K562 (cell line): ENCODE measurements around the gene METAP1D. TPM values are rescaled to one million over a fixed set of nuclear protein-coding genes. Genes with fewer than 3 reads are reported as not detected.

Experiments used
- KDM5B ChIP-seq: fragments of 200-600 bp; sonication (generic); IDR thresholded peaks from 2 replicates; pipeline ENCODE4 v1.6.1; 2012; ENCODE audit warnings: low read depth, mild to moderate bottlenecking, moderate library complexity, low read length, control low read depth, inconsistent platforms; ENCODE audit not compliant: insufficient replicate concordance
- MLLT1 ChIP-seq, 2 experiments: fragments of 450-650 bp; IDR thresholded peaks; 2 replicates each; pipeline ENCODE4 v1.6.1; 2016
- ZNF592 ChIP-seq: fragments of 450-650 bp; IDR thresholded peaks from 2 replicates; pipeline ENCODE4 v1.6.1; 2017; ENCODE audit warnings: antibody characterized with exemption, mild to moderate bottlenecking
- polyA plus RNA-seq, 8 experiments: library from polyadenylated mRNA; depleted of rRNA in 4 of 8; stranded (reverse) in 5 of 8; unstranded in 3 of 8; fragments of >200 nt; fragmentation: Nextera tagmentation in 2 of 8; fragmentation: Illumina TruSeq in 1 of 8; extraction: Ambion mirVana in 2 of 8; extraction: Trizol in 1 of 8; gene quantifications; 2 replicates each; pipeline versions ENCODE4 v1.2.1 to v1.2.3, GENCODE V29; 2011 to 2014; ENCODE audit warnings: inconsistent platforms in 1 of 8, missing spikeins in 1 of 8
- total RNA-seq, 7 experiments: library from RNA; depleted of rRNA in 6 of 7; stranded (reverse); fragments of >200 nt in 6 of 7; fragmentation: Illumina TruSeq in 2 of 7; extraction: Trizol in 2 of 7; gene quantifications; 2 replicates each; pipeline versions ENCODE4 v1.2.1 to v1.2.3, GENCODE V29; 2011 to 2021; ENCODE audit warnings: low replicate concordance in 1 of 7
- TF ChIP-seq, protein P1 (sequence below): sonication (generic); formaldehyde crosslinking; IDR thresholded peaks from 2 replicates; pipeline ENCODE4 v1.8.1; 2022; ENCODE audit warnings: missing genetic modification reagents

The METAP1D gene
- total and polyA plus RNA-seq, 9 of the 15 experiments (the other 6 are each of a cell fraction or from before 2014, with no cell fraction given), result 8.0 to 23.4 (median 15.7) TPM

GRCh38 chr2:172106108-172106961, 106.6 kb downstream of the METAP1D start (continued):
- TF ChIP-seq ZNF592 (no peak), KDM5B (no peak), MLLT1 (IDR thresholded peaks at IDR 0.05) (no peak)
- TF ChIP-seq, protein P1, sequence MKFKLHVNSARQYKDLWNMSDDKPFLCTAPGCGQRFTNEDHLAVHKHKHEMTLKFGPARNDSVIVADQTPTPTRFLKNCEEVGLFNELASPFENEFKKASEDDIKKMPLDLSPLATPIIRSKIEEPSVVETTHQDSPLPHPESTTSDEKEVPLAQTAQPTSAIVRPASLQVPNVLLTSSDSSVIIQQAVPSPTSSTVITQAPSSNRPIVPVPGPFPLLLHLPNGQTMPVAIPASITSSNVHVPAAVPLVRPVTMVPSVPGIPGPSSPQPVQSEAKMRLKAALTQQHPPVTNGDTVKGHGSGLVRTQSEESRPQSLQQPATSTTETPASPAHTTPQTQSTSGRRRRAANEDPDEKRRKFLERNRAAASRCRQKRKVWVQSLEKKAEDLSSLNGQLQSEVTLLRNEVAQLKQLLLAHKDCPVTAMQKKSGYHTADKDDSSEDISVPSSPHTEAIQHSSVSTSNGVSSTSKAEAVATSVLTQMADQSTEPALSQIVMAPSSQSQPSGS, result no peak
